Nephron (organoid): ENCODE measurements around the gene HNRNPU.
A peak's percentile ranks its signal among the peaks of the same experiment; 100 is the strongest.

ENCODE experiments used
- H3K27ac Mint-ChIP-seq, 3 experiments: 2 replicates each; pipeline ENCODE4 v1.8.0; 2020; ENCODE audit warnings: mixed read lengths in 3 of 3, mild to moderate bottlenecking in 2 of 3, moderate library complexity in 1 of 3
- H3K27me3 Mint-ChIP-seq: 2 replicates; pipeline ENCODE4 v1.8.0; 2021; ENCODE audit warnings: low read depth, mild to moderate bottlenecking, moderate library complexity, mixed read lengths
- H3K36me3 Mint-ChIP-seq: 2 replicates; pipeline ENCODE4 v1.8.0; 2020; ENCODE audit warnings: low read depth, mixed read lengths
- H3K4me1 Mint-ChIP-seq: 2 replicates; pipeline ENCODE4 v1.8.0; 2020; ENCODE audit warnings: mixed read lengths
- H3K4me3 Mint-ChIP-seq, 3 experiments: 2 replicates each; pipeline ENCODE4 v1.8.0; 2020; ENCODE audit warnings: mild to moderate bottlenecking in 3 of 3, mixed read lengths in 3 of 3, moderate library complexity in 2 of 3
- H3K9me3 Mint-ChIP-seq: 2 replicates; pipeline ENCODE4 v1.8.0; 2020; ENCODE audit warnings: mixed read lengths
- TF ChIP-seq, protein P1 (sequence below), 3 experiments: fragments of 200-600 bp; sonication (generic); IDR thresholded peaks; one replicate each; pipeline ENCODE4 v1.5.0; 2021; ENCODE audit warnings: antibody characterized with exemption in 3 of 3; ENCODE audit not compliant: unreplicated experiment in 3 of 3

Gene HNRNPU

DNA sequence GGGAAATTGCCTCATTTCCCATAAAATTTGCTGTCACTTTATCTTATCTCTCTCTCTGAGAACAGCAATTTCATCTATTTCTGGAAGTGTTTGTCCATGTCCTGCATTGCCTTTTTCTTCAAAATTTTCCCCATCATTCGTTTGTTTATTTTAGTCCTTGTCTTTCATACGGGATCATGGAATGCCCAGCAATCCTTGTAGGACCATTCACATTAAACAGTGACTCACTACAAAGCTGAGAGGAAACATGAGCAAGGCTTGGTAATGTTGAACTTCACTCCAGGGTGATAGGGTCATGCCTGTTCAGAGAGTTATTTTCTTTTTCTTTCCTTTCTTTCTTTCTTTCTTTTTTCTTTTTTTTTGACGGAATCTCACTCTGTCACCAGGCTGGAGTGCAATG is 32.2 kb upstream of the HNRNPU start:
- TF ChIP-seq, protein P1, sequence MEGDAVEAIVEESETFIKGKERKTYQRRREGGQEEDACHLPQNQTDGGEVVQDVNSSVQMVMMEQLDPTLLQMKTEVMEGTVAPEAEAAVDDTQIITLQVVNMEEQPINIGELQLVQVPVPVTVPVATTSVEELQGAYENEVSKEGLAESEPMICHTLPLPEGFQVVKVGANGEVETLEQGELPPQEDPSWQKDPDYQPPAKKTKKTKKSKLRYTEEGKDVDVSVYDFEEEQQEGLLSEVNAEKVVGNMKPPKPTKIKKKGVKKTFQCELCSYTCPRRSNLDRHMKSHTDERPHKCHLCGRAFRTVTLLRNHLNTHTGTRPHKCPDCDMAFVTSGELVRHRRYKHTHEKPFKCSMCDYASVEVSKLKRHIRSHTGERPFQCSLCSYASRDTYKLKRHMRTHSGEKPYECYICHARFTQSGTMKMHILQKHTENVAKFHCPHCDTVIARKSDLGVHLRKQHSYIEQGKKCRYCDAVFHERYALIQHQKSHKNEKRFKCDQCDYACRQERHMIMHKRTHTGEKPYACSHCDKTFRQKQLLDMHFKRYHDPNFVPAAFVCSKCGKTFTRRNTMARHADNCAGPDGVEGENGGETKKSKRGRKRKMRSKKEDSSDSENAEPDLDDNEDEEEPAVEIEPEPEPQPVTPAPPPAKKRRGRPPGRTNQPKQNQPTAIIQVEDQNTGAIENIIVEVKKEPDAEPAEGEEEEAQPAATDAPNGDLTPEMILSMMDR (IDR thresholded peaks at IDR 0.05; ENCODE audit: unreplicated experiment in 3 of 3), result no peak
- H3K4me3 Mint-ChIP-seq, result no peak overlapping the region
- H3K36me3 Mint-ChIP-seq, result no peaks in the 10 kb centered on the region
- no peak overlapping the region for H3K27ac Mint-ChIP-seq
- peaks cover 4% of the 10 kb centered on the region for H3K27me3 Mint-ChIP-seq
- H3K9me3 Mint-ChIP-seq, result peaks cover 2% of the 10 kb centered on the region
- peaks cover 7% of the 10 kb centered on the region for H3K4me1 Mint-ChIP-seq

DNA sequence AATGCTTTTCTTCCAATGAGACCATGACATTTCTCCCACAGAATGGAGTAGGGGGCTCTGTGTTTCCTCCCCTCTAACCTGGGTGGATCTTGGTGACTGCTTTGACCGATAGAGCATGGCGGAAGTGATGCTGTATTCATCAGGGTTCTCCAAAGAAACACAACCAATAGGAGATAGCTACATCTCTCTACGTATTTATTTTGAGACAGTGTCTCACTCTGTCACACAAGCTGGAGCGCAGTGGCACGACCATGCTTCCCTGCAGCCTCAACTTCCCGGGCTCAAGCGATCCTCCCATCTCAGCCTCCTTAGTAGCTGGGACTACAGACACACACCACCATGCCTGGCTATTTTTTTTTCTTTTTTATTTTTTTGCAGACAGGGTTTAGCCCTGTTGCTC is 29.5 kb upstream of the HNRNPU start:
- H3K4me1 Mint-ChIP-seq, result no peaks in the 10 kb centered on the region
- H3K9me3 Mint-ChIP-seq, result peaks cover 2% of the 10 kb centered on the region
- H3K4me3 Mint-ChIP-seq, result no peak overlapping the region
- H3K27me3 Mint-ChIP-seq, result peaks cover 4% of the 10 kb centered on the region
- H3K36me3 Mint-ChIP-seq, result no peaks in the 10 kb centered on the region
- TF ChIP-seq, protein P1 (IDR thresholded peaks at IDR 0.05; ENCODE audit: unreplicated experiment in 3 of 3), result no peak
- H3K27ac Mint-ChIP-seq, result no peak overlapping the region

DNA sequence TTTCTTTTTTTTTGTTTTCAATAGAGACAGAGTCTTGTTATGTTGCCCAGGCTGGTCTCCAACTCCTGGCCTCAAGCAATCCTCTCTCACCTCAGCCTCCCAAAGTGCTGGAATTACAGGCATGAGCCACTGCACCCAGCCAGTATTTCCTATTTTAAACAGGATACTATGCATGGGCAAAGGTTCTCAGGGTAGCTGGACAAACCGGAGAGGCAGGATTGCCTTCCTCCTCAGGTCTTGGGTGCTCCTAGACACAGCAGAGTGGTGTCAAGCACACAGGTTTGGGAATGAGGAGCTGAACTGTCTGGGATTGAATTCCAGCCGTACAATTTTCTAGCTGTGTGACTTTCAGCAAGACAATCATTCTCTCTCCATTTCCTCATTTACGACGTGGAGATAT is 22.9 kb upstream of the HNRNPU start:
- no peaks in the 10 kb centered on the region for H3K36me3 Mint-ChIP-seq
- H3K4me3 Mint-ChIP-seq, result no peak overlapping the region
- no peaks in the 10 kb centered on the region for H3K27me3 Mint-ChIP-seq
- TF ChIP-seq, protein P1 (IDR thresholded peaks at IDR 0.05; ENCODE audit: unreplicated experiment in 3 of 3), result no peak
- no peaks in the 10 kb centered on the region for H3K4me1 Mint-ChIP-seq
- no peak overlapping the region for H3K27ac Mint-ChIP-seq
- H3K9me3 Mint-ChIP-seq, result no peaks in the 10 kb centered on the region

DNA sequence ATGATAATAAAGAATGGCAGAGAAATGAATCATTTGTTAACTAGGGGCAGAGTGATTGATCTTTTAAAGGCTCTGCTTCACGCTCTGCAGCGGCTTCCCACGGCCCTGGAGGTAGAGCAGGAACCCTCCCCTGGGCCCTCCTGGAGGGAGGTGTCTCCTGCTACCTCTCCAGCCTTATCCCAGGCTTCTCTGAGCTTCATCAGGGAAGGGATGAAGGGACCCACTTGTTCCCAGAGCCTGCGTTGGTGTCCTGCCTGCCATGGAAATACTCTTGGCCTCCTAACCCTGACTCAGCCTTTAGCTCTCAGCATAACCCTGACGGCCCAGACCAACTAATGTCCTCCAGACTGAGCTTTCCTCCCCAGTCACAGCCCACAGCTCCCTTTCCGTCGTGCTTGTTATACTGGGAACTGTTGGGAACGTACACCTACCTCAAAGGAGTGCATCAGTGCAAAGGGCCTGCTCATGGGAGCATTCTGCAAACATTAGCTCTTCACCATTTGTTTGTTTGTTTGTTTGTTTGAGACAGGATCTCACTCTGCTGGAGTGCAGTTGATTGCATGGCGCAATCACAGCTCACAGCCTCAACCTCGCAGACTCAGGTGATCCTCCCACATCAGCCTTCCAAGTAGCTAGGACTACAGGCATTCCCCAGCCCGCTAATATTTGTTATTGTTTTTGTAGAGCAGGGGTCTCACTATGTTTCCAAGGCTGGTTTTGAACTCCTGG is 17.4 kb upstream of the HNRNPU start:
- H3K9me3 Mint-ChIP-seq, result no peaks in the 10 kb centered on the region
- H3K27me3 Mint-ChIP-seq, result no peaks in the 10 kb centered on the region
- TF ChIP-seq, protein P1 (IDR thresholded peaks at IDR 0.05; ENCODE audit: unreplicated experiment in 3 of 3), result no peak
- peak overlapping the region in 1 of 3 experiments; percentile 37 for H3K27ac Mint-ChIP-seq
- no peaks in the 10 kb centered on the region for H3K4me1 Mint-ChIP-seq
- no peaks in the 10 kb centered on the region for H3K36me3 Mint-ChIP-seq
- H3K4me3 Mint-ChIP-seq, result no peak overlapping the region

DNA sequence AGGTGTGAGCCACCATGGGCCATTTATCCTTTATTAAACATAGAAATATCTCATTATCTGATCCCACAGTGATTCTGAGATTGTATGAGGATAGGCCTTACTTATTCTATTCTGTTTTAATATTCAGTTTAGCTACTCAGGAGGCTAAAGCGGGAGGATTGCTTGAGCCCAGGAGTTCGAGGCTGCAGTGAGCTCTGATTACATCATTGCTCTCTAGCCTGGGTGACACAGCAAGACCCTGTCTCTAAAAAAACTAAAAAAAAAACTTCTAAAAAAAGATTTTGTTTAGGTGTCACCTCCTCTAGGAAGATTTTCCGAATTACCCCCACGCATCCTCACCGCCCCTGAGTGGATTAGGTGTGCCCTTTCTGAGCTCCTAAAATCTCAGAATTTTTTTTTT is 14.3 kb upstream of the HNRNPU start:
- TF ChIP-seq, protein P1 (IDR thresholded peaks at IDR 0.05; ENCODE audit: unreplicated experiment in 3 of 3), result no peak
- Mint-ChIP-seq H3K27ac (no peak overlapping the region), H3K27me3 (no peaks in the 10 kb centered on the region), H3K4me3 (no peak overlapping the region), H3K9me3 (no peaks in the 10 kb centered on the region), H3K36me3 (no peaks in the 10 kb centered on the region), H3K4me1 (no peaks in the 10 kb centered on the region)
